ENCODE results near the gene FAXDC2.
"Not testable (repeated sequence)": the region's sequence is repeated elsewhere in the genome, so short reads cannot be mapped to it uniquely, and the experiment has no call there.

The FAXDC2 gene

GRCh38 chr5:154830219-154830595 lies 20.2 kb downstream of the FAXDC2 start:
- no peak for DNase-seq (ENCODE audit: low spot score)

GRCh38 chr5:154829589-154830218 lies 20.7 kb downstream of the FAXDC2 start:
- no peak for DNase-seq (ENCODE audit: low spot score)

DNA sequence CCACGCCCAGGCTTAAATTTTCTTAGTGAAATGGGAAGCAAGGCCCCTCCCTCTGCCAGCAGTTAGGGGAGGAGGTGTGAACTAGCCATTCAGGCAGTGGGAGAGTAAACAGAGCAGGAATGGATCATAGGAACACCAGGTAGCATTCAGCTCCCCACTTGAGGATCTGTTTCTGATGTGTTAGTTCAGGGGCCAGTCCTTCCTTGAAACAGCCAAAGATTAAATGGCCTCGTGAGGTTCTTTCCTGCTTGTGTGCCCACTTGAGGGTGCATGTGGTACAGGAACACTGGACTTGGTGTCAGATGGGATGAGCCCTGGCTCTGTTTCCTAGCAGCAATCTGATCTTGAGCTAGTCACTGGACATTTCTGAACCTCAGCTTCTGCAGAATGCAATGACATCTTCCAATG lies 21.2 kb downstream of the FAXDC2 start:
- DNase-seq (ENCODE audit: low spot score): no peak

DNA sequence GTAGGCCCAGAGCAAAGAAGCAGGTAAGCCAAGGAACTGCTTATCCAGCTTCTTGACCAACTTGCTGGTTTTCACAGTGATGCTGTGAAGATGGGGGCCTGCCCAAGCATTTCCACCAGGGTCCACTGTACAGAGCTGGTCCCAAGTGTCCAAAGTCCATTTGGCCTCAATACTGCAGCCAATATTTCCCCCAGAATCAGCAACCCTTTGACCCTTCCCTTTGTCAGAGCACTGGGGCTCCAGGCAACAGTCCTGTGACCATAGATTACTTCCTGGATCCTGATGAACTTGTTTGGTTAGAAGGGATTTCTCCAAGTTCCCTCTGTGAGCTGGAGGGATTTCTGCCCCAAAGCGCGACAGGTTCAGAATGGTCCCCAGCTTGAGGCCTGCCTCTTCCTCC lies 26.3 kb downstream of the FAXDC2 start:
- no peak for DNase-seq (ENCODE audit: low spot score)

DNA sequence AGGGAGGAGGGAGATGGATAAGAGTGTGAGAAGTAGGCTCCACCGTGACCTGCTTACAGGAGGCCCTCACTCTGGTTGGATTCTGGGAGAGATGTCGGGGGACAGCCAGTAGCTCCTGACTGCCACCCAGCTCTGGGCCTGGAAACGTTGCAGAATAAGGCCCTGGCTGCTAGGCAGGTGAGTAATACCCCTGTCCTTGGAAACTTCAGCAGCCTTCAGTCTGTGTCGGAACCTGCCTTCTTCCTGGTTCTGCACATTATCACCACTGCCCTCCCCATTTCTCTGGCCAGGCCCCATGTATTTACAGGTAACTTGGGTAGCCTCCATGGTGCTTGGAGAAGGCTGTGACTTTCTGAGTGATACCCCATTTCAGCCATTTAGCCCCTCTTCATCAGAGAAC lies 26.8 kb downstream of the FAXDC2 start:
- no peak for DNase-seq (ENCODE audit: low spot score)

DNA sequence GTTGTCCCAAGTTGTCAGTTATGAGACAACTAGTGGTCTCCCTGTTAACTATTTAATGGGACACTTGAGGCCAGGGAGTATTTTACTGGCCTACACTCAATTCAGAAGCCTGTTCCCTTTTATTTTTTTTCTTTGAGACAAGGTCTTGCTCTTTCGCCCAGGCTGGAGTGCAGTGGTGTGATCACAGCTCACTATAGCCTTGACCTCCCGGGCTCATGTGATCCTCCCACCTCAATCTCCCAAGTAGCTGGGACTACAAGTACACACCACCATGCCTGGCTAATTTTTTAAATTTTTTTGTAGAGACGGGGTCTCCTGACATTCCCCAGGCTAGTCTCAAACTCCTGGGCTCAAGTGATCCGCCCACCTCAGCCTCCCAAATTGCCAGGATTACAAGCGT lies 27.5 kb downstream of the FAXDC2 start:
- DNase-seq (ENCODE audit: low spot score): not testable (repeated sequence)

GRCh38 chr5:154820383-154820782 lies 30.0 kb downstream of the FAXDC2 start:
- DNase-seq (ENCODE audit: low spot score): no peak

GRCh38 chr5:154819546-154819945 lies 30.9 kb downstream of the FAXDC2 start:
- DNase-seq (ENCODE audit: low spot score): no peak

- no peak for DNase-seq (ENCODE audit: low spot score)
Observed at GRCh38 chr5:154818471-154819116, 31.8 kb downstream of the FAXDC2 start.

GRCh38 chr5:154817815-154818214 lies 32.6 kb downstream of the FAXDC2 start:
- no peak for DNase-seq (ENCODE audit: low spot score)

- no peak for DNase-seq (ENCODE audit: low spot score)
Observed at GRCh38 chr5:154816891-154817492, 33.4 kb downstream of the FAXDC2 start.

DNA sequence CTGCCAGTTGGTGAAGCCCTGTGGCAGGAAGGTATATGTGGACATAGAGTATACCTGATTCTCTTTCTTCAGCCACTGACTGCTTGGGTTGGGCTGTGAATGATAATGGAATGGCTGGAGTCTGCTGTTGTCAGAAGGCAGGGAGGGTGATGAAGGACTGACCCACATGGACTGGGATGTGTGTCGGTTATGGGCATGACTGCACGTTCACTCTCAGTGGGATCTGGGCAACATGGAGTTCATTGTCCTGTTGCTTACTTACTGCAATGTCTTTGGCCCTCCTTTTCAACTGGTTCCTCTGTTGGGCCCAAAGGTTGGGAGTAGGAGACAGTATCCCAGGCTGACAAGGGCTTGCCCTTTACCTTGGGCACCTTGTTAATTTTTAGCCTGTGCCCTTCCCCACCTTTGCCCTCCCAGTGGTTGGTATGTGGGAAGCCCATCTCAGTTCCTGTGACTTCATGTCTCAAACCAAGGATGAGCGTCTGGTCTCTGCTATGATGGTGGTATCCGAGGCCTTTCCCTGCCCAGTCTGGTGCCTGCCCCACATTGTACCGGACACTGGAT lies 34.6 kb downstream of the FAXDC2 start:
- DNase-seq (ENCODE audit: low spot score): no peak

GRCh38 chr5:154815025-154815424 lies 35.4 kb downstream of the FAXDC2 start:
- no peak for DNase-seq (ENCODE audit: low spot score)

GRCh38 chr5:154813736-154814135 lies 36.7 kb downstream of the FAXDC2 start:
- DNase-seq (ENCODE audit: low spot score): no peak

DNA sequence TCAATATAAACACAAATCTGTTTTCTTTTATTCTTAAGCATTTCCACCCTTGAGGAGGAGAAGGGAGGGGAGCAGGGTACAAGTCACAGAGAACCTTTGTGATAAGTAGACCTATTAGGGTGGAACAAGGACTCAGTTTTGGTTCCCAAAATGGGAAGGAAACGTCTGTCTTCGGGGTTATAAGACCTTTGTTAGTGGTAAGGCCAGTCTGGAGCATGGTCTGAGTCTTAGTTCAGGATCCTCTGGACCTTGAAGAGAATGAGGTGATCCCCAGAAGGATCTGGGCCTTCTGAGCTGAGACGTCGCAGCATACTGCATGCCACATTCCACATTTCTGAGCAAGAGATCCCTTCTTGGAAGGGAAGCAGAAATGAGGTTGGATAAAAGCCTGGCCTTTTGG lies 37.2 kb downstream of the FAXDC2 start:
- no peak for DNase-seq (ENCODE audit: low spot score)

DNA sequence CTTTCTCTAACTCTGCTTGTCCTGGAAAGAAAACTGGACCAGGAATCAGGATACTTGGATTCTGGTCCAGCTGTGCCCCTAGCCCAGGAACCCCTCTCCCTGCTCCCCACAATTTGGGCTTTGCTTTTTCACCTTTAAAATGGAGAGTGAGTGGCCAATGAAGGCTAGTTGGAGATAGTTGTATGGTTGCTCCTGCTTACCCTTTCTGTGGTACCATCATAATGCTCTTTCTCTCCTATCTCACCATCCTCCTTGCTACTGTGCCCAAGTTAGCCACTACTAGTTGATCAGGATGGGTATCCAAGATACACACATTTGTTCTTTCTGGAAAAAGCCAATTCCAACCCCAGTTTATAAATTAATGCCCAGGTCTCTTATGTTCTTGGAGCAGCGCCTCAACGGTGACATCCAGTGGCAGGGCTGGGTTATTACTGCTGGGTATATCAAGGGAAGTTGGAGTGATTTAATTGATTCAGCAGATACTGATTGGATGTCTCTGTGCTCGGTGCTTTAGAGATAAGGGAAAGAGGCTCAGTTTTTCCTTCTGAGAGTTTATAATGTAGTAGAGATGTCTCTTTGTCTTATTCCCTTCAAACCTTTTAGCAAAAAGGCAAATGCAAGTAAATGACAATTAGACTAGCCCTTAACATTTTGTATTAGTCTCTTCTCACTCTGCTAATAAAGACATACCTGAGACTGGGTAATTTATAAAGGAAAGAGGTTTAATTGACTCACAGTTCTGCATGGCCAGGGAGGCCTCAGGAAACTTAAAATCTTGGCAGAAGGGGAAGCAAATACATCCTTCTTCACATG lies 38.5 kb downstream of the FAXDC2 start:
- peak; percentile 68 for DNase-seq (ENCODE audit: low spot score)

DNA sequence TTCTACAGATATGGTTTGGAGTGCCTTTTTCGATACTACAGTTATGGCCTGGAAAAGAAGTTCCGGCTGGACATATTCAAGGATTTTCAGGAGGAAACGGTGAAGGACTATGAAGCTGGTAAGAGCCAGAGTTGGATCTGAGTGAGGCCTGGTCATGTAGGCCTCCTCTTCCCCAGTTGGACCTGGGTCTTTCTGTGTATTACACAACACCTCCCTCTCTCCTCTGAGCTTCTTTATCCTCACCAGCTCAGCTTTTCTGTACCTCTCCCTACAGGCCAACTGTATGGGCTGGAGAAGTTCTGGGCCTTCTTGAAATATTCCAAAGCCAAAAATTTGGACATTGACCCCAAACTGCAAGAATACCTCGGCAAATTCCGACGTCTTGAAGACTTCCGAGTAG lies 39.2 kb downstream of the FAXDC2 start:
- no peak for DNase-seq (ENCODE audit: low spot score)

- no peak for DNase-seq (ENCODE audit: low spot score)
Observed at GRCh38 chr5:154806176-154806575, 44.2 kb downstream of the FAXDC2 start.

- DNase-seq (ENCODE audit: low spot score): no peak
Observed at GRCh38 chr5:154802050-154802449, 48.4 kb downstream of the FAXDC2 start.

- DNase-seq (ENCODE audit: low spot score): no peak
Observed at GRCh38 chr5:154801083-154801482, 49.3 kb downstream of the FAXDC2 start.

- no peak for DNase-seq (ENCODE audit: low spot score)
Observed at GRCh38 chr5:154800582-154800981, 49.8 kb downstream of the FAXDC2 start.

DNA sequence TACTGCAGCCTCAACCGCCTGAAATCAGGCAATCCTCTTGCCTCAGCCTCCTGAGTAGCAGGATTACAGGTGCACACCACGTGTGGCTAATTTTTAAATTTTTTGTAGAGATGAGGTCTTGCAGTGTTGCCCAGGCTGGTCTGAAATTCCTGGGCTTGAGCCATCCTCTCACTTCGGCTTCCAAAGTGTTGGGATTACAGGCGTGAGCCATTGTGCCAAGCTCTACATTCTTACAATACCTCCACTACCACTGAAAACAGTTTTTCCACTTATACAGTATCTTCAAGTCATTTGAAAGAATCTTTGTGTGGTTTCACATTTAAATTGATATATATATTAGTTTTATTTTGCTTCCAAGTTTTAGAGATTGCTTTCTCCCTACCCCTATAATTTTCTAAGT lies 52.6 kb downstream of the FAXDC2 start:
- no peak for DNase-seq (ENCODE audit: low spot score)

DNA sequence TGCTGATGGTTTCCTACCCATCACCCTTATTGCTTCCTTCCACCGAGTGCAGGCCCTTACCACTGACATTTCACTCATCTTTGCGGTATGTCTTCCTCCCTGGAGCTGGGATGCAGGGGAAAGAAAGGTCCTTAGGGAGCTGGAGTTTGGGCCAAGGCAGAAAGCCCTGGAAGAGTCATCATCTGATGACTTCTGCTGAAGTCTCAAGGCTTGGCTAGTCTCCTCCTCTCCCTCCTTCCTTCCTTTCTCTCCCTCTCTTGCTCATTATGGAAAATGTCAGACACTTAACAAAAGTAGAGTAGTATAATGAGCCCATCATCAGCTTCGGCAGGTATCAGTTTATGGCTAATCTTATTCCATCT lies 55.2 kb downstream of the FAXDC2 start:
- peak; percentile 47 for DNase-seq (ENCODE audit: low spot score)

Data from hepatic stellate cell (primary cell).